Bone marrow (tissue), 2 donors: ENCODE measurements around the gene EPB41L5.
A peak's percentile ranks its signal among the peaks of the same experiment; 100 is the strongest.
"Not testable (repeated sequence)": the region's sequence is repeated elsewhere in the genome, so short reads cannot be mapped to it uniquely, and the experiment has no call there.

Source experiments
- DNase-seq, 2 donors: peaks; one replicate each; lab custom pipeline; 2025; lab: John Stamatoyannopoulos, UW

Gene EPB41L5

DNA sequence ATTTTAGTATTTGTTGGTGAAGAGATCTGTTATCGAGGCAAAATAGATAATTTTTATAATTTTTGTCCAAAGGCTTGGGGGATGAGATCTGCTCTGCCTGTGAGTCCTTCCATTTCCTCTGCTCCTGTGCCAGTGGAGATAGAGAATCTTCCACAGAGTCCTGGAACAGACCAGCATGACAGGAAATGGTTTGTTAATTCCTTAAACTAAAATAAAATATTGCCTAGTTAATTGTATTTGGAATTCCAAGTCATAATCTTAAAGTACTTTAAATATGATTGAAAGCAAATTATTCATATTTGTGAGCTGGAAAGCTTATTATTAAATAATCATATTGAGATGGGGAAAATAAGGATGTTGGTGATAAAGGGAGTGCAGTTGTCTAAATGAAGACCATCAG lies 87.8 kb downstream of the EPB41L5 start:
- no peak for DNase-seq

DNA sequence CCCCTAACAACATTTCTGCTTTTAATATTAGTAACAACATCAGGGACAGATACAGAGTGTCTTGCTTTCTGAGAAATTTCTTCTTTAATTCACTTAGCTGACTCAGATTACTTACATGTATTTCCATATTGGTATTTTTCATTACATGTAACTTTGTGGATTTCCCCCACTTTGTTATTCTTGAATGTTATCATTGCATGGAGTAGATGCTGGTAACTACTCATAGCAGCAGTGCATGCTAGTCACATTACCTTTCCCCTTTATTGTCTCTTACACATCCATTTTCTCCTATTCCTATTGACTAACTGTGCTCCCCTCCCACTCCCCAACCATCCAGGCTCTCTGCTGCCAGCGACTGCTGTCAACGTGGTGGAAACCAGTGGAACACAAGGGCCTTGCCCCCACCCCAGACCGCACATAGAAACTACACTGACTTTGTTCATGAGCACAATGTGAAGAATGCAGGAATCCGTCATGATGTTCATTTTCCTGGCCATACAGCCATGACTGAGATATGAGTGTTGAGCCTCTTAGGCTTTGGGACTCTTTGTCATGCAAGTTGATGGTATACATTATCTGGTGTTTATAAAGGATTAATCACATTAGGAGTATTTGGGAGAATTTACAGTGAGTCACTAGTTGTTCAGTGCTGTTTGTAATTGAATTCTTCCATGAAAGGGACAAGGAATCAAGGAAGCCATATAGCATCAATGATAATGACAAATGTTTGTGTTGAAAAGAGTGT lies 91.0 kb downstream of the EPB41L5 start:
- DNase-seq, result no peak

DNA sequence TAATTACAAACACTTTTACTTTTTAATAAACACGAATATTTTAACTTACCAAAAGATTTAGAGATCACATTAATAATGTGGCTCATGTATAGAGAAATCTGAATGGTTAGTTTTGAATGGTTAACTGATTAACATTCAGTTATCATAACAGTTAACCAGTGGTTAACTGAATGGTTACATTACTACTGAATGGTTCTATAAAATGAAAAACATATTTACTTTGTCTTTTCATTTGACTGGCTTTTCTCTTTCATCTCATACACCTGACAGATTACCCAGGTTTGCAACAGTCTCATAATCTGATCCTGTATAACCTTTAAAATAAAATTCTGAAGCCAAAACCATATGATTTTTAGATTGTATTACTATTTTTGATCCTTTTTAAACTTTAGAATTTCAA lies 91.9 kb downstream of the EPB41L5 start:
- DNase-seq, result no peak

DNA sequence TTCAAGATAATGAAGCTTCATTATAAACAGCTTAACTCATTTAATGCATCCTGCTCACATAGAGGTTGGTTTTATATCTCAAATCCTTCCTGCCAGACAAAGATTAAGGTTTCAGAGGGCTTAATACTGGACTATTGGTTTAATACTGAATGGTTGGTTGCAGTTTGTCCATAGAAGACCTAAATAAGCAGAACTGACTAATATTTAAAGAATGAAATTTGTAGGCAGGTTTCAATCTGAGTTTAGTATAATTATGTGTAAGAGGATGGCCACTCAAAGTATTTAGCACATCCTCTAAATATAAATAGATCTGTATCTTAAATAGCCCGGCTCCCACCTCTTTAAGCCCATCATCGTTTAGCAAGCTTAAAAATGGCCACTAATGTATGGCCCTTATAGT lies 92.5 kb downstream of the EPB41L5 start:
- no peak for DNase-seq

DNA sequence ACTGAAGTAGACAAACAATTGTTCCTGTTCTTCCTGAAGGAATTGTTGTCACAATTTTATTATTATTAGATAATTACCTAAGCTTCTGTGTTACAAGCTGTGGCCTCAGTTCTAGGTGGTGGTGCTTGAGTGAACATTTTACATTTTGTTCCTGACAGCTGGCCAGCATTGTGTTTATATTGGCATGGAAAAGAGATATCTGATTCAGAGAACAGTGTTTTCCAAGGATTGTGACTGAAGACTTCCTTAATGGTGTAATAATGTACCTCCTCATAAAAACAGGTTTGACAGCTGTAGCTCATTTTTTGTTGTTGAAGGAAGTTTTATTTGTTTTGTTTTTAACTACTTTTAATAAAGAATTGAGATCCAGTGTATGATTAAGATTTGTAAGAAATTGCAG lies 95.2 kb downstream of the EPB41L5 start:
- DNase-seq, result no peak

DNA sequence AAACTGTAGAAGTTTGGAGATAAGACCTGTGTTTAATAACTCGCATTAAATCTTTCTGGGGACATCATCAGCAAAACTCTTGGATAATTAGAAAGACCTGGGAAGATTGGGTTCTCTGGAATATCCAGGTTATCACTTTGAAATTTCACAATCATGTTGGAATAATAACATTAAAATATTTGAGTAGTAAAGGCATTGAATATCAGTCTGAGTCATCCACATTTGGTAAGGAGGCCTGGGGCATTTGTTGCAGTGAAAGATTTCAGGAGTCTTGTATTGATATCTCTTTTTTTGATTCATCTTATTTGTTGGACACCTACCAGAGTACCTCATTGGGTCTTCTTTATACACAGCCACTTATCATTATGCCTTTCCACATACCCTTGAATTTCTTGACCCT lies 95.9 kb downstream of the EPB41L5 start:
- no peak for DNase-seq

DNA sequence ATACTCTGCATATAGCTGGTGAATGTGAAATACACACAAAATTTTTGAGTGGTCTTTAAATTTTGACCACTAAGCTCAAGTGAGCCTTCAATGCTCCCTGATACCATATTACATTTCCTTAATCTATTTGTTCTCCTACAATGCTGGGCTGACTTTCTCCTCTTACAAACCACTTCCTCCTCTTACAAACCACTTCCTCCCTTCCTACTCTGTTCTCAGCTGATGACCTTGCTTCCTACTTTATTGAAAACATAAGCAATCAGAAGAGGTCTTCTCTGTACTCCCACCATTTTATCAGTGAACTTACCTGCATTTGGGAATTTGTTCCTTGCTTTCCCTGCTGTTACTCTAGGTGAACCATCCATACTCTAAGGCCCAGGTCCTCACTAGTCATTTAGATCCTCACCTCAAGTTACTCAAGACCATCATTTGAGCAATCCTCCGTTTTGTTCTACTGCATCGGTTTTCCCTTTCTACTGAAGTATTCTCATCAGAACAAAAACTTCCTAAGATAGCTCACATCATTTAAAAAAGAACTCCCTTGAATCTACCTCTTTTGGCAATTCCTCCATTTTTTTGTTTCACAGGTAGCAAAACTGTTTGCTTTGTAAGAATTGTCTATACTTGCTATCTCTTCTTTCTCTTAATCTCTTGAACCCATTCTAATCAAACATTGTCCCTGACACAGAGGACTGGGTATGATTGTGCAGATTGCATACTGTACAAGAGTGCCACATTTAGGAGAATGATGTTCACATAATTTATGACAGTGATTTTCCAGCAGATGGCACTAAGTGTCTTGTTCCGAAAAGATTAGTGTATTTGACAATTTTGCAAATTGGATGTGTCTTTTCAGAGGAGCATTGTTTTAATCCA lies 96.5 kb downstream of the EPB41L5 start:
- peak in 1 of 2 donors; percentile 53 for DNase-seq

DNA sequence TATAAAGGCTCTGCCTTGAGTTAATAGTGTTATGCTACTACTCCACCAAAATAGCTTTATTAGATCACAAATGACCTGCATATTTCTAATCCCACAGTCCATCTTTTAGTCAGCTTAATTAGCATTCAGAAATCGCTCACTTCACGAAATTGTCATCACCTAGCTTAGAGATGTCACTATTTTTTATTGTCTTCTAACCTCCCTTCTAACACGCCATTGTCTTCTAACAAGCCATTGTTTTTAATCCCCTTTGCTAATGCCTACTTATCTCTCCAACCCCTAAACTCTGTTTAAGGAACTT lies 97.1 kb downstream of the EPB41L5 start:
- DNase-seq, result no peak

DNA sequence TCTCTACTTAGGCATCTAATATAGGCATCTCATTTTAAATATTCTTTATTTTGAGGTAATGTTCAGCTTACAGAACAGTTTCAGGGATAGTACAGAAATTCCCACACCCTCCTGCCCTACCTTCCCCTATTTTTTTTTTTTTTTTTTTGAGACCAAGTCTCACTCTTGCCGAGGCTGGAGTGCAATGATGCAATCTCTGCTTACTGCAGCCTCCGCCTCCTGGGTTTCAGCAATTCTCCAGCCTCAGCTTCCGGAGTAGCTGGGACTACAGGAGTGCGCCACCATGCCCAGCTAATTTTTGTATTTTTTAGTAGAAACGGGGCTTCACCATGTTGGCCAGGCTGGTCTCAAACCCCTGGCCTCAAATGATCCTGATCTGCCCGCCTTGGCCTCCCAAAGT lies 97.6 kb downstream of the EPB41L5 start:
- DNase-seq, result no peak

DNA sequence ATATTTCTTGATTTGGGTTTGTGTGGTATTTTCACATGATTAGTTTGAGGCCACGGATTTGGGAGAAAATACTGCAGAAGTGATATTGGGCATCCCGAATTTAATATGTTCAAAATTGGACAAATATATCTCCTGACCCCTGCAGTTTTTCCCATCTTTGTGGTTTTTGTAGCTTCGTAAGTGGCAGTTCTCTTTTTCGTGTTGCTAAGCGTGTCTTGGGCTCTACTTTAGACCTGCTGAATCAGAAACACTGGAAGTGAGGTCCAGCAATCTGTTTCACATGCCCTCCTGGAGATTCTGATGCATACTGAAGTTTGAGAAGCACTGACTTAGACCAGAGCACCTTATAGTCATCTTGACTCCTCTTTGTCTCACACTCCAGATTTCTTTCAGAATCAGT lies 98.3 kb downstream of the EPB41L5 start:
- DNase-seq, result no peak

DNA sequence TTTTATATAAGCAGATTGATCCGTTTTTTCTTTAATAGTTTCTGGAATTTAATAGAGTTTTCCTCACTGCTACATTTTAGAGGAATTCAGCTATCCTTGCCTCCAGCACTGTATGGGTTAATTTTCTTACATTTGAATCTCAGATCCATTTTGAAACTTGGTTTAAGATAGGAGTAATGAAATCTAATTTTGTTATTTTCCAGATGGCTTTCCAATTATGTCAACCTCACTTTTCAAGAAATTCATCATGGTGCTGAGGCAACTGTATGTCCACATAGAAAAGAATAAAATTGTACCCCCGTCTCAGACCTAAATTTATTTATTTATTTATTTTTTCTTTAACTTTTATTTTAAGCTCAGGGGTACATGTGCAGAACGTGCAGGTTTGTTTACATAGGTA lies 105.1 kb downstream of the EPB41L5 start:
- no peak for DNase-seq

DNA sequence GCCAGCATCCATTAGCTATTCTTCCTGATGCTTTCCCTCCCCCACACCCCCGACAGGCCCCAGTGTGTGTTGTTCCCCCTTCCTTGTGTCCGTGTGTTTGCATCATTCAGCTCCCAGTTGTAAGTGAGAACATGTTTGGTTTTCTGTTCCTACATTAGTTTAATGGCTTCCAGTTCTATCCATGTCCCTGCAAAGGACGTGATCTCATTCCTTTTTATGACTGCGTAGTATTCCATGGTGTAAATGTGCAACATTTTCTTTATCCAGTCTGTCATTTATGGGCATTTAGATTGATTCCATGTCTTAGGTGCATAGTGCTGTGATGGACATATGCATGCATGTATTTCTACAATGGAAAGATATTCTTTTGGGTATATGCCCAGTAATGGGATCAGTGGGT lies 105.6 kb downstream of the EPB41L5 start:
- no peak for DNase-seq

DNA sequence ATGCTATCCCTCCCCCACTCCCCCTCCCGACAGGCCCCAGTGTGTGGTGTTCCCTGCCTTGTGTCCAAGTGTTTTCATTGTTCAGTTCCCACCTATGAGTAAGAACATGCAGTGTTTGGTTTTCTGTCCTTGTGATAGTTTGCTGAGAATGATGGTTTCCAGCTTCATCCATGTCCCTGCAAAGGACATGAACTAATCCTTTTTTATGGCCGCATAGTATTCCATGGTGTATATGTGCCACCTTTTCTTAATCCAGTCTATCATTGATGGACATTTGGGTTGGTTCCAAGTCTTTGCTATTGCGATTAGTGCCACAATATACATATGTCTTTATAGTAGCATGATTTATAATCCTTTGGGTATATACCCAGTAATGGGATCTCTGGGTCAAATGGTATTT lies 108.5 kb downstream of the EPB41L5 start:
- DNase-seq, result not testable (repeated sequence)

DNA sequence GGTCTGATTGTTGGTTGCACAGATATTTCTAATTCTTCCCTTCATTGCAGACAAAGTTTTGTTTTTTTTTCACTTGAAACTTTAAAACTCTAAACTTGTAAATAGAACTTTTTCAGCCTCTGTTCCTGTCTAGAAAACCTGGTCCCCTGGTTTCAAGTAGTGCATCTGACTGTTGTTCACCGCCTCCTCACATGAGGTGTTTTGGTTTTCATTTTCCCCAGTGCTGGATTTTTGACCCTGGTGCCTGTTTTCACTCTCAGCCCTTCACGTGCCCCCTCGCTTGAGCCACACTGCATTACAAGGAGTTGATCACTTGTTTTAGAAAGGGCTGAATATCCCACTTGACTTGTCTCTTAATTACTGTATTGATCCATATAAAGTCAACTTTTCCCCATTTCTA lies 110.2 kb downstream of the EPB41L5 start:
- DNase-seq, result no peak

DNA sequence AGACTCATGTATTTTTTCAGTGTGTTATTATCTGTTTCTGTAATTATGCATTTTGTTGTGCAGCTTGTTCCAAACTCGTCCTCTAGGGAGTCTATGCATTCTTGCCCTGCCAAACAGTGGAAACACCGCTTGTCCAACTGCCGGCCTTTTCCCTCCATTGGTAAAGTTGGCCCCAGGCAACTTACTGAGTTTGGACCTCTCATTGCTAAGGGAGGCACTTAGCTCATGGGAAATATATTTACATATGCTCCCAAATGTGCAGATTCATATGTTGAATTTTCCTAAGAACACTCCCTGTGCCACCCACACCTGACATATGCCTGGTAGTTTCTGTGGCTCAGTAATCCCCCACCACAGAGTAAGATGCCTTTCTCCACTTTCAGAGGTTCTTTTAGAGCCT lies 112.3 kb downstream of the EPB41L5 start:
- DNase-seq, result no peak

DNA sequence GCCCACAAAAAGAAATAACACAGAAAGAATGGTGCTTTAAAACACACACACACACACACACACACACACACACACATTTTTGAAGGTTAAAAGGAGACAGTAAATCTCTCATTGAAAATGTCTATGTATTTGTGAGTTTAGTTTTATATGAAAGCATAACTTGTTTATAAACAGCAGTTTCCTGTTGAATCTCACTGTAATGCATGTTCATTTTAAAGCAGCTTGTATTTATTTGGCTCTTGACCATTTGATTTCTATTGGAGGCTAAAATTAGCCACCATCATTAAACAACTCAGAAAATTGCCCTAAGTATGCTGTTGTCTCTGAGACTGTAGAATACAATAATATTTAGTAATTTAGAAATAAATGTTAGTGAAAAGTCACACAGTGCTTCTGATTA lies 115.3 kb downstream of the EPB41L5 start:
- DNase-seq, result no peak

DNA sequence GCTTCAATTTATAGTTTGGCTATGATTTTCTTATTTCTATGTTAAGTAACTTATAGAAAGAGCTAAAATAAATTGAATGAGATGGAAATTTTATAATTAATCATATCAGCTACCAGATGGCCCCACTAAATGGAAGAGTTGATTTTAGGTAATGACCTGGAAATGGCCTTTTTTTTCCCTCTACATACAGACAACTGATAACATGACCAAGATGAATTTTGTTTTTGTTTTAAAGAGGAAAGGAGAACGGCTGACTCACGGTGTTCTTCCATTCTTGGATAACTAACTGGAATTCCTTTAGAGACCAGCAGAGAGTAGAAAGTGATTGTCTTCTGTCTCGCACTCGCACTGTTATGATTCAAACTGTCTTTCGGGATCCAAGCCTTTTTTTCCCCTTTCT lies 119.3 kb downstream of the EPB41L5 start:
- DNase-seq, result no peak

DNA sequence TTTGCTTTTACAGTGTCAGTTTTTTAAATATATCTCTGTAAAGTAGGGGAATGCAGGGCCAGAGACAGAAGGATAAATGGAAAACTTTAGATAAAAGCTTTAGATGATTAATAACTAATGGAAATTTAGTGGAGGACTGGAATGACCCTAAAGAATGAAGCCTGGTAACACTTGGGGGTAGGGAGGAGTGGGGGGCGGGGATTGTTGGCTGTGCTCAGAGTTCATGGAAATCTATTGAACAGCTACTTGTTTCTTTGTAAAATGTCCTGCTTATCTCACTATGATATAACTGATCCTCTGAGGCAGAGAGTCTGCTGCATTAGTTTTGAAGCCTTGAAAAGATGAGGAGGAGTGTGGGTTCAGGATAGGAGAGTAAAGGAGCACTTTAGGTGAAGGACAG lies 119.8 kb downstream of the EPB41L5 start:
- DNase-seq, result no peak

DNA sequence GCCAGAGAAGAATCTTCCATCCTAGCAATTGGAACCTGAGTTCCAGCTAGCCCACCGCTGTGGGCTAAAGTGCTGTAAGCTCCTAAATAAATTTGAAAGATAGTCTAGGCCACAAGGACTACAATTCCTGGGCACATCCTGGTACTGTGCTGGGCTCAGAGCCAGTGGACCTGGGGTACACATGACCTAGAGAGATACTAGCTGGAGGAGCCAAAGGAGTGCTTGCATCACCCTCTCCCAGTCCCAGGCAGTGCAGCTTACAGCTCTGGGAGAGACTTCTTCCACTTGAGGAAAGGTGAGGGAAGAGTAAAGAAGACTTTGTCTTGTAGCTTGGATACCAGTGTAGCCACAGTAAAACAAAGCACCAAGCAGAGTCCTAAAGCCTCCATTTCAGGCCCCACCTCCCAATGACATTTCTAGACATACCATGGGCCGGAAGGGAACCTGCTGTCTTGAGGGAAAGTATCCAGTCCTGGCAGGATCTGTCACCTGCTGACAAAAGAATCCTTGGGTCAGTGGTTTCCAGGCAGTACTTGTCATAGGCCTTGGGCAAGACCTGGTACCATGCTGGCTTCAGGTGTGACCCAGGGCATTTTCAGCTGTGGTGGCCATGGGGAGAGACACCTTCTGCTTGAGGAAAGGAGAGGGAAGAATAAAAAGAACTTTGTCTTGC lies 120.8 kb downstream of the EPB41L5 start:
- no peak for DNase-seq

DNA sequence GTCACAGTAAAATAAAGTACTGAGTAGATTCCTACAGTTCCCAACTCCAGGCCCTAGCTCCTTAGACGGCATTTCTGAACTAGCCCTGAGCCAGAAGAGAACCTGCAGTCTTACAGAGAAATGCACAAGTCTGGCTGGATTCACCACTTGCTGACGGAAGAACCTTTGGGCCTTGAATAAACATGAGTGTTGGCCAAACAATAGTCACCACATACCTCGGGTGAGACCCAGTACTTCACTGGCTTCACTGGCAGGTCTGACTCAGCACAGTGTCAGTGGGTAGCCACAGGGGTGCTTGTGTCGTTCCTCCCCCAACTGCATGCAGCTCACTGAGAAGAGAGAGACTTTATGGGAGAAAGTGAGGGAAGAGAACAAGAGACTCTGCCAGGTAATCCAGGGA lies 121.4 kb downstream of the EPB41L5 start:
- no peak for DNase-seq

DNA sequence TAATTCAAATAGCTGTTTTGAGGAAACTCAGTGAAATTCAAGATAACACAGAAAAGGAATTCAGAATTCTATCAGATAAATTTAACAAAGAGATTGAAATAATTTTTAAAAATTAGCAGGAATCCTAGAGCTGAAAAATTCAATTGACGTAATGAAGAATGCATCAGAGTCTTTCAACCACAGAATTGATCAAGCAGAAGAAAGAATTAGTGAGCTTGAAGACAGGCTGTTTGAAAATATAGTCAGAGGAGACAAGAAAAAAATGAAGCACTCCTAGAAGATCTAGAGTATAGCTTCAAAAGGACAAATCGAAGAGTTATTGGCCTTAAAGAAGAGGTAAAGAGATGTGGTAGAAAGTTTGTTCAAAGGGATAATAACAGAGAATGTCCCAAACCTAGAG lies 122.1 kb downstream of the EPB41L5 start:
- DNase-seq, result not testable (repeated sequence)

DNA sequence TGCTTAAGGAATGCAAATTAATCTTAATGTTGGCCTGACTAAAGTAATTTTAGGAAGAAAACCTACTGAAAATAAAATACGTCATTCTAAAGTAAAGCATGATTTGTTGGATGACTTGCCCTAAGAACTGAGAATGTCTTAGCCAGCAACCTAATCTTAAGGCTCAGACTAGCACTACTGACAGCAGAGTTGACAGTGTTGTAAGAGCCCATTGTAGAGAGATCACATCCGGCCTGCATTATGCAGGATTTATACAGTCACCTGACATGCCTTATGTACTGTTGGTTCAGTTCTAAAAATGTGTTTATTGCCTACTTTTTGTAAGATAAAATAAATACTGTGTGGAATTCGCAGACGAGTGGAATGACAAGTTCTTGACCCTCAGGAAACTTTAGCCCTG lies 128.0 kb downstream of the EPB41L5 start:
- no peak for DNase-seq
